SKM-1 (cell line): ENCODE results near the gene FARP1.

Experiments used
- DNase-seq: peaks from one replicate; lab custom pipeline; 2025; ENCODE audit not compliant: unreplicated experiment; lab: John Stamatoyannopoulos, UW

FARP1 gene

DNA sequence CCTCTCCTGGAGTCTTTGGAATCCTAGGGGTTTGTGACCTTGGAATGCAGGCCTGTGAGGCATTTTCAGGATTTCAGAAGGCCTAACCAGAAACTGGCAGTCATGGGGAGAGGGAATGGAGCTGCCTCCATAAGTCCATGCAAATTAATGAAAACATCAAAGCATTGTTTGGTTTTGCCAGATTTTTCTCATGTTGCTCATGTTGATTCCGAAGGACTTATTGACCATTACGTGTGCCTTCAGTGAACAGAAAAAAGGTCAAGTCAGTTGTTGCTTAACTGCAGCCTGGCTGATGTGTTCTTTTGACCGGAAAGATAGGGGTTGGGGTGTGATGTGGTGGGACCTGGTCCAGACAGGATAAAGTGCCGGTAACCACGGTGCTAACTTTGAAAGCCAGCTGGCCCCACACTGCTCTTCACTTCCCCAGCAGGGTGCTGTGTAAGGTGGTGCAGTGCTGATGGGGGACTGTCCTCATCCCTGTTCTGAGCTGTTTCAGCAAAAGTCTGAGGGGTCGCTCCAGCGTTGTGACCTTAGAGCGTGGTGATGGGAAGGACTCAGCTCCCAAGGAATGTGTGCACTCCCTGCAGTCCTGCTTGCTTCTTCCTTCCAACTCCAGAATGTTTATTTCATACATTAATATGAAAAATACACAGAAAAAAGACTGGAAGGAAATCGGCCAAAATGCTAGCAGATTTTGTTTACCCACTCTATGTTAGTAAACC lies 30.7 kb downstream of the FARP1 start:
- no peak for DNase-seq

GRCh38 chr13:98174307-98174706 lies 31.4 kb downstream of the FARP1 start:
- no peak for DNase-seq

GRCh38 chr13:98175043-98175442 lies 32.1 kb downstream of the FARP1 start:
- DNase-seq: no peak

DNA sequence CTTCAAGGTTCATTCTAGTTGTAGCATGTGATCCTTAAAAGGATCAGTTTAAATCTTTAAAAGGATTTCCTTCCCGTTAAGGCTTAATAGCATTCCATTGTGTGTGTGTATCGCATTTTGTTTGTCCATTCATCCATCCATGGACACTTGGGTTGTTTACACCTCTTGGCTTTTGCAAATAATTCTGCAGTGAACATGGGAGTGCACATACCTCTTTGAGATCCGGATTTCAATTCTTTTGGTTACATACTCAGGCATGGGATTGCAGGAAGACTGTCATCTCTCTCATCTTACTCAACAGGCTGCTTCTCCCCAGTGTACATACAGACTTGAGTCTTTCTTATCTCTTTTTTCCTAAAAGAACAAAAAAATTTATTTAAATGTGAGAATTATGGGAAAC lies 32.9 kb downstream of the FARP1 start:
- DNase-seq: no peak

- no peak for DNase-seq
Observed at GRCh38 chr13:98176777-98177608, 34.1 kb downstream of the FARP1 start, which contains the start of gene RNF113B. Gene RNF113B (minus strand): TSS chr13:98177269. CDS start chr13:98177236, 33 bp downstream.

- no peak for DNase-seq
Observed at GRCh38 chr13:98180092-98180491, 37.2 kb downstream of the FARP1 start.

- DNase-seq: no peak
Observed at GRCh38 chr13:98181111-98181815, 38.4 kb downstream of the FARP1 start.

GRCh38 chr13:98182153-98182552 lies 39.3 kb downstream of the FARP1 start:
- DNase-seq: no peak

DNA sequence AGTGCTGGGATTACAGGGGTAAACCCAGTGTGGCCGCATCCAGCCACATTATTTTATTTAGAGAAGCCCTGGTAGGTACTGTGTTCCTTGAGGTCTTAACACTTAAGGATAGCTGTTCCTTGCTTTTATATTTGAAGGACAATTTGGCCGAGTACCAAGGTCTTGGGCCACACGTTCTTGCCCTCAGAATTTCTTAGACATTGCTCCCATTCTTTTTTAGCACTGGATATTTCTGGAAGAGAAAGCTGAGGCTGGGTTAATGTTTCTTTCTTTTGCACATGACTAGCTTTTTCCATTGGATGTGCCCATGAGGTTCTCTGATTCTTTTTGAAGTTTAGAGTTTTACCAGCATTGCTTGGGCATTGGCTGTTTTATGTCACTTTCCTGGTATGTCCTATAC lies 39.7 kb downstream of the FARP1 start:
- no peak for DNase-seq

DNA sequence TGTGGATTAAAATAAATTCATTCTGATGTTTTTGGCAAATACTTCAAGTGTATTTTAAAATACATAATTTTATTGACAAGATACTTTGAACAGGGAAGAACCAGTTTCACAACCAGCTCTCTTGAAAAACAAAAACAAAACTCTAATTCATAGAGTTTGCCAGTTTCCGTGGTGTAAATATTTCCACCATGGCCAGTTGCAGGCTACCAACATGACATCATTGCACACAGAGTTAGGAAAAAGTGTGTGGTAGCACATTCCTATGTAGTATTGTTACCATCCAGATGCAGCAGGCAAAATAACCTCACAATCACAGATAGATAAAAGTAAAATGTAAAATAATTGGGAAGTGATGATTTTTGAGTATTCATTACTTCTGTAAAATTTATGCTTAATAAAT lies 41.9 kb downstream of the FARP1 start:
- DNase-seq: no peak

GRCh38 chr13:98187155-98187964 lies 44.5 kb downstream of the FARP1 start:
- DNase-seq: no peak

DNA sequence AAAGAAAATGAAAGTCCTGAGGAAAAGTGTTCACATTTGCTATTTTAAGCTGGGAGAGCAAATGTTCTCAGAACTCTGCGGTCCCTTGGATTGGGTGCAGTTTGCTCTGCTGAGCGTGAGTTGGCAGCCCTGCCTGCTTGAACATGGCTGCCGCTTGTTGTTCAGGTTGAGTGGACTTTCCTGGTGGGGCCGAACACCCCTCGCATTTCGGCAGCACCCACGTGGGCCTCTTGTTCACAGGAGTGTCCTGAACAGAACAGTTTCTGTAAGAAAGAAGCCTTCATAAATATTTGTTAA lies 45.0 kb downstream of the FARP1 start:
- no peak for DNase-seq

DNA sequence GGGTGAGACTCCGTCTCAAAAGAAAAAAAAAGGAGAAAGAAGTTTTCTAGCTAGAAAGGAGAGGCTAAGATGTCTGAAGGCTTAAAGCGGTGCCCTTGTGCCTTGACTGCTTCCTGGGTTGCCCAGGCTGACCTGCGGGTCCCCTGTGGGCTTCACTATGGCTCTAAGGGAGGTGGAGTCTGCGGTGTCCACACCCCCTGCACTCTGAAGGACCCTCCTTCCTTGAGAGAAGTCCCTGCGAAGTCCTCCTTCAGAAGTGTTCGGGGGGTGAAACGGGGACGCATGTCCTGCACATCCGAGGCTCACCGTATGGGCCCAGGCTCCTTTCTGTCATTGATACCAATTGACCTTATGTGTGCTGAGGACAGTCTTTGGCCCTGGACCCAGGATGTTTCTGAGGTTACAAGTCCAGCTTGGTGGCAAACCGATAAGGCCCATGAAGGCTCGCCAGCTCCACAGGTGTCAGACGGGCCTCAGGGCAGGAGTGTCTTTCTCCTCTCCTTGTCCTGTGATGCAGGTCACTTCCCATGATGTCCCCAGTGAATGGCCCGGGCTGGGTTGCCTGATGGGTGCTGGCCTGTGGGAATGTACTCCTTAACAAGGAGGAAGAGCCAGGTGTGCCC lies 45.8 kb downstream of the FARP1 start:
- DNase-seq: no peak

DNA sequence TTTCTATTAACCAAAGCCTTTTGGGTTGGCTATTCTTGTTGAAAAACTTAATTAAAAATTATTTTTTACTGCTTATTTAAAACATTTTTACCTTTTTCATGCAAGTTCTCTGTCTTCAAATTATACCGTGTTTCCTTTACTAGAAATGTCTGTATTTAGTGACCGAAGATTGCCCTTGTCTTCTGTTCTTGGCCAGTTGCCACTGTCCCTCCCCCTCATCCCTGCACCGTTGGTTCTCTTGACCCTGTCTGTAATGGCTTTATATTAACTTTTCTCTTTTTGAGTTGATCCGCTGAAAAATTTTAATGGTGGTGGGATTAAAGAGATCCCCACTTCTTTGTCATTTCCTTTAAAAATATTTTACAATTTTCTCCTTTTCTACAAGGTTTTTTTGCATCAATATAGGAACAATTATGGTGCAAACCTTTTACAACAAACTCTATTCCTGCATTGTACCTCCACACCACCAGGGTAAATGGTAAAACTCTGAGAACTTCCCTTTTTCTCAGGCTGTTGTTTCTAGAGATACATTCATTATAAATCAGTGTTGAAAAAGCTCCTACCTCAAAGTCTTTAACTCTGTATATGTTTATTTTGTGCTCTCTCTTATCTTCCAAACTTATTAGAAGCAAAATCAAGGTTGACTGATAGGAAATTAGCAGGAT lies 47.1 kb downstream of the FARP1 start:
- DNase-seq: no peak

DNA sequence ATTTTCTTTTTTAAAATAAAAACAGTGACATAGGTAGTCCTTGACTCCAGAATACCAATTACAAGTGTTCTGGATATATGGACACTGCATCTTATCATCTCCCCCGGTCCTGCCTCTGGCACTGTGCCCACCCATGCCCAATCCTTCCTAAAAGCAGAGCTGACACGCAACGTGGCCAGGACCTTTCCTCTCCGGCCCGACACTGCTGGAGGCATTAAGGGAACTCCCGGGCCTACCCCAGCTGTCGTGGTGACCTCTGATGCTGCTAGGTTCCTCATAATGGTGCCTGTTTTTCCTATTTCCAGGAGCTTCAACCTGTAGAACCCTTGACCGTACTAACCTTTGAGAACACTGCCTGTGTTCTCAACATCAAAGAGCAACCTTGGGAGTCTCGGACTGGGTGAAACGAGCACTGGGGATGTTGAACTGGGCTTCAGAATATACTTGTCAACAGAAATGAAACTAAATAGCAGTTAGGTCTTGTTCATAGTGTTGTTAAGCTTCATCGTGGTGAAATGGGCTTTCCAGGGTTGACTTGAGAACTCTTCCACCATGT lies 48.1 kb downstream of the FARP1 start:
- DNase-seq: no peak

- no peak for DNase-seq
Observed at GRCh38 chr13:98192008-98192407, 49.1 kb downstream of the FARP1 start.

DNA sequence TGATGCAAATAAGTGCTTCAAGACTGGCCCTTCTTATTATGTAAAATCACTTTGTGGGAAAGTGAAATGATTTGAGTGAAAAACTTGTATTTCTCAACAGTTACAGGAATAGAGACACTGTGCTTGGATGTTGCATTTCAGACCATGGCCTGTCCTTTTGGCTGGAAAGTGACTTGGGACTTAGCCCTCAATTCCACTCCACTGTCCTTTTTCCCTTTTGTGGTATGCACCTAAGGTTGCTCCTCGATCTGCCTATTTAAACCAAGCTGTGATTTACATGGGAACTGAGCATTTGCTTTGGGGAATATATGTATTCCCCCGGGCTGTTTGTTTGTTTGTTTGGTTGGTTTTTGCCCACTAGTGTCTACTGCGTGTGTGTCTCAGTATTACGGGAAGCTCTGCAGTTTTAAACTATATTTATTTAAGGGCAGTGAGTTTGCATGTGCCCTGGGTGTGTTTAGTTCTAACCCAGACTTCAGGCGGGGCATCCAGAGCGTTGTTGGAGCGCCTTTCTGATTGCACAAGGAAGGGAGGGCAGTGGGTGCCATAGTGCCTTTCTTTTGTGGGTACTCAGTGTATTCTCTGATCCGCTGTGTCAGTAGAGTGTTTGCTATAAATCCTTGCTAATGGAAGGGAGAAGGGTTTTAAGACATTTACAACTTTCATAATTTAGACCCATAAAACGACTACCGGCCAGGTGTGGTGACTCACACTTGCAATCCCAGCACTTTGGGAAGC lies 52.3 kb downstream of the FARP1 start:
- no peak for DNase-seq

DNA sequence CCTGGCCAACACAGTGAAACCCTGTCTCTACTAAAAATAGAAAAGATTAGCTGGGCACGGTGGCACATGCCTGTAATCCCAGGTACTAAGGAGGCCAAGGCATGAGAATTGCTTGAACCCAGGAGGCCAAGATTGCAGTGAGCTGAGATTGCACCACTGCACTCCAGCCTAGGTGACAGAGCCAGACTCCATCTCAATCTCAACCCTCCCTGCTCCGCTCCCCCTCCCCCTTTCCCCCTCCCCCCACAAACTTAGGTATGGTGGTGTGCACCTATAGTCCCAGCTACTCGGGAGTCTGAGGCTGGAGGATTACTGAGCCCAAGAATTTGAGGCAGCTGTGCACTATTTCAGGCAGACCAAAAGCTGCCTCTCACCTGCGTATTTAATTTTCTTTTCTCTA lies 55.8 kb downstream of the FARP1 start:
- no peak for DNase-seq

DNA sequence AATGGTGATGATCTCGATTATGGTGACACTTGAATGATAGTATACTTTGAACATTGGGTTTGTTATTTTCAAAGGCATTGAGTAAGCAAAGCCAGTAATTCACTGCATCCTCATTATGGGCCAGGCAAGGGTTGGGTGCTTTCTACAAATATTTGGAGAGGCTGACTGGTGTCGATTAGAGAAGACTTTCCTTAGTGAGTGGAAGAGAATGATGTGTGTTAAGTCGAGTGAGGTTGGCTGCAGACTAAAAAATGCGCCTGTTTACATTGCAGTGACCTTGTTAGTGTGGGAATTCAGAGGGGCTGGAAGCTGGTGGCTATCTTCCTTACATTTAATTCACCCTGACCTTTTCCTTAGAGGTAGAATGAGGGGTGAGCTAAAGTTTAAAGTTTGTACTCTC lies 56.6 kb downstream of the FARP1 start:
- no peak for DNase-seq
